HepG2 (cell line): ENCODE measurements around the gene DGAT2. TPM values are rescaled to one million over a fixed set of nuclear protein-coding genes. Genes with fewer than 3 reads are reported as not detected.

Experiments used
- FOXM1 ChIP-seq: sonication (generic); formaldehyde crosslinking; IDR thresholded peaks from 2 replicates; pipeline ENCODE4 v1.5.0; 2020; ENCODE audit warnings: missing genetic modification reagents
- GATAD2A ChIP-seq: IDR thresholded peaks from 2 replicates; pipeline ENCODE4 v1.6.1; 2016
- PHF21A ChIP-seq: sonication (generic); formaldehyde crosslinking; IDR thresholded peaks from 2 replicates; pipeline ENCODE4 v1.5.0; 2020; ENCODE audit warnings: mild to moderate bottlenecking, missing genetic modification reagents
- RBFOX2 ChIP-seq: fragments of 200-400 bp; formaldehyde crosslinking; IDR thresholded peaks from 2 replicates; pipeline ENCODE4 v1.6.1; 2017; ENCODE audit warnings: low read depth, mild to moderate bottlenecking, low read length
- RBM22 ChIP-seq: fragments of 200-400 bp; formaldehyde crosslinking; optimal IDR thresholded peaks from 2 replicates; pipeline ENCODE3; 2017; ENCODE audit warnings: mild to moderate bottlenecking, low read length, moderate library complexity
- SAFB2 ChIP-seq: sonication (generic); formaldehyde crosslinking; IDR thresholded peaks from 2 replicates; pipeline ENCODE4 v1.5.1; 2020; ENCODE audit warnings: missing genetic modification reagents, low read depth, mild to moderate bottlenecking, borderline replicate concordance
- SOX6 ChIP-seq, 2 experiments: fragments of 450-650 bp in 1 of 2; sonication (generic) in 1 of 2; formaldehyde crosslinking in 1 of 2; IDR thresholded peaks; 2 replicates each; pipeline versions ENCODE4 v1.4.0 to v1.6.1; 2017 to 2020; ENCODE audit warnings: antibody characterized with exemption in 1 of 2, mild to moderate bottlenecking in 1 of 2, missing genetic modification reagents in 1 of 2
- TARDBP ChIP-seq: sonication (generic); formaldehyde crosslinking; IDR thresholded peaks from 2 replicates; pipeline ENCODE4 v1.8.0; 2022; ENCODE audit warnings: mild to moderate bottlenecking, missing genetic modification reagents
- U2AF1 ChIP-seq: fragments of 200-400 bp; formaldehyde crosslinking; optimal IDR thresholded peaks from 2 replicates; pipeline ENCODE3; 2017; ENCODE audit warnings: mild to moderate bottlenecking, low read depth, low read length
- WIZ ChIP-seq: sonication (generic); formaldehyde crosslinking; IDR thresholded peaks from 2 replicates; pipeline ENCODE4 v1.5.1; 2020; ENCODE audit warnings: mild to moderate bottlenecking, missing genetic modification reagents
- ZMYM3 ChIP-seq: sonication (generic); formaldehyde crosslinking; IDR thresholded peaks from 2 replicates; pipeline ENCODE4 v1.5.1; 2020; ENCODE audit warnings: mild to moderate bottlenecking, missing genetic modification reagents
- ZNF274 ChIP-seq: sonication (generic); formaldehyde crosslinking; IDR thresholded peaks from 2 replicates; pipeline ENCODE4 v1.5.1; 2020; ENCODE audit warnings: mild to moderate bottlenecking, missing genetic modification reagents
- ZNF33A ChIP-seq: sonication (generic); formaldehyde crosslinking; IDR thresholded peaks from 2 replicates; pipeline ENCODE4 v1.5.1; 2020; ENCODE audit warnings: missing genetic modification reagents, mild to moderate bottlenecking, moderate library complexity, borderline replicate concordance
- ZNF33B ChIP-seq: sonication (generic); formaldehyde crosslinking; IDR thresholded peaks from 2 replicates; pipeline ENCODE4 v1.5.1; 2020; ENCODE audit warnings: mild to moderate bottlenecking, missing genetic modification reagents
- ZNF343 ChIP-seq: sonication (generic); formaldehyde crosslinking; IDR thresholded peaks from 2 replicates; pipeline ENCODE4 v1.4.0; 2020; ENCODE audit warnings: mild to moderate bottlenecking, missing genetic modification reagents
- ZNF430 ChIP-seq: sonication (generic); formaldehyde crosslinking; IDR thresholded peaks from 2 replicates; pipeline ENCODE4 v1.9.0; 2021; ENCODE audit warnings: mild to moderate bottlenecking, missing genetic modification reagents
- polyA plus RNA-seq, 8 experiments: library from polyadenylated mRNA; depleted of rRNA in 3 of 8; stranded (reverse) in 7 of 8; unstranded in 1 of 8; fragments of >200 nt; fragmentation: Illumina TruSeq in 4 of 8; extraction: Trizol in 4 of 8; gene quantifications; 2 replicates each; pipeline versions ENCODE4 v1.2.1 to v1.2.3, GENCODE V29; 2011 to 2016; ENCODE audit warnings: low read depth in 4 of 8, missing spikeins in 1 of 8, mixed read lengths in 1 of 8; ENCODE audit not compliant: insufficient read depth in 1 of 8
- total RNA-seq, 5 experiments: library from RNA; depleted of rRNA; stranded (reverse); fragments of >200 nt; fragmentation: Illumina TruSeq; extraction: Trizol; gene quantifications; 2 replicates each; pipeline ENCODE4 v1.2.3, GENCODE V29; 2016; ENCODE audit warnings: low read depth in 1 of 5
- TF ChIP-seq, protein P1 (sequence below): sonication (generic); formaldehyde crosslinking; IDR thresholded peaks from 2 replicates; pipeline ENCODE4 v1.5.0; 2020; ENCODE audit warnings: missing genetic modification reagents
- TF ChIP-seq, protein P2 (sequence below): sonication (generic); formaldehyde crosslinking; IDR thresholded peaks from 2 replicates; pipeline ENCODE4 v1.4.0; 2020; ENCODE audit warnings: mild to moderate bottlenecking, missing genetic modification reagents, borderline replicate concordance
- TF ChIP-seq, protein P3 (sequence below): sonication (generic); formaldehyde crosslinking; IDR thresholded peaks from 2 replicates; pipeline ENCODE4 v1.5.0; 2020; ENCODE audit warnings: missing genetic modification reagents
- TF ChIP-seq, protein P4 (sequence below): sonication (generic); formaldehyde crosslinking; conservative IDR thresholded peaks from 2 replicates; pipeline ENCODE4 v1.4.0; 2020; ENCODE audit warnings: missing genetic modification reagents
- TF ChIP-seq, protein P5 (sequence below): sonication (generic); formaldehyde crosslinking; IDR thresholded peaks from 2 replicates; pipeline ENCODE4 v1.4.0; 2020; ENCODE audit warnings: missing genetic modification reagents

DGAT2 gene
- total and polyA plus RNA-seq, 2 of the 13 experiments (the other 11 are each of a cell fraction or from before 2014, with no cell fraction given): 39.0 to 65.6 TPM

DNA sequence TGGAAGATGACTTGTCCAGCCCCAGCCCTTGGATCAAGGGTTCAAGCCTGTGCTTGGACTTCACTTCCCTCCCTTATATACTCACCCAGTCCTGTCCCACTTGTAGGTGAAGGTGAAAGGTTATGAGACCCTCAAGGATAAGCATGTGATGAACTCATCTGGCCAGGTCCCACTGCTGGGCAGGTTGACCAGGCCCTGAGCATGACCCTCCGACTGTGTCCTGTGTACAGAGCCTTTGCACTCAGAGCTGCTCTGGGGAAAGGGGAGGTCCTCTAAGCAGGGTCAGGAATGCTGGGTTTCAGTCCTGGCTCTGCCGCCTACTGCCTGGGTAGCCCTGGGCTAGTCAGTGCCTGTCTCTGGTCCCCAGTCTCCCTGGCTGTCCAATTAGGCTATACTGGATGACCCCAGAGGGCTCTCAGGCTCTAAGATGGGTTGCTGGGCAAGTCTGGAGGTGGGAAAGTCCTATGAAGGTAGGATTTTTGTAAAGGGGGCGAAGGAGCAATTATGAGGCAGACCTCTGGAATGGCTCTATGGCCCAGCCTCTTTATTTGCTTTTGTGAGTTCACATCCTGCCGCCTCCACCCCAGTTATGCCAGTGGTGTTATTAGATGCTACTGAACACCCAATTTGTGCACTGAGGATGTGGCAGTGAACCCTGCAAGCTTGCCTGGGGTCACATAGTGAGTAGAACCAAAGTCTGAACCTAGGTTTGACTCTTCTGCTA, 14.1 kb downstream of the DGAT2 start (continued):
- TF ChIP-seq, protein P1, sequence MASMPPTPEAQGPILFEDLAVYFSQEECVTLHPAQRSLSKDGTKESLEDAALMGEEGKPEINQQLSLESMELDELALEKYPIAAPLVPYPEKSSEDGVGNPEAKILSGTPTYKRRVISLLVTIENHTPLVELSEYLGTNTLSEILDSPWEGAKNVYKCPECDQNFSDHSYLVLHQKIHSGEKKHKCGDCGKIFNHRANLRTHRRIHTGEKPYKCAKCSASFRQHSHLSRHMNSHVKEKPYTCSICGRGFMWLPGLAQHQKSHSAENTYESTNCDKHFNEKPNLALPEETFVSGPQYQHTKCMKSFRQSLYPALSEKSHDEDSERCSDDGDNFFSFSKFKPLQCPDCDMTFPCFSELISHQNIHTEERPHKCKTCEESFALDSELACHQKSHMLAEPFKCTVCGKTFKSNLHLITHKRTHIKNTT (CRISPR knock-in tag): no peak
- TF ChIP-seq SOX6 (IDR thresholded peaks at IDR 0.05): no peak
- peak; percentile 44 for TF ChIP-seq SOX6 (CRISPR knock-in tag; IDR thresholded peaks at IDR 0.05)
- TF ChIP-seq U2AF1: no peak
- TF ChIP-seq TARDBP (CRISPR knock-in tag): peak; percentile 59
- TF ChIP-seq, protein P2, sequence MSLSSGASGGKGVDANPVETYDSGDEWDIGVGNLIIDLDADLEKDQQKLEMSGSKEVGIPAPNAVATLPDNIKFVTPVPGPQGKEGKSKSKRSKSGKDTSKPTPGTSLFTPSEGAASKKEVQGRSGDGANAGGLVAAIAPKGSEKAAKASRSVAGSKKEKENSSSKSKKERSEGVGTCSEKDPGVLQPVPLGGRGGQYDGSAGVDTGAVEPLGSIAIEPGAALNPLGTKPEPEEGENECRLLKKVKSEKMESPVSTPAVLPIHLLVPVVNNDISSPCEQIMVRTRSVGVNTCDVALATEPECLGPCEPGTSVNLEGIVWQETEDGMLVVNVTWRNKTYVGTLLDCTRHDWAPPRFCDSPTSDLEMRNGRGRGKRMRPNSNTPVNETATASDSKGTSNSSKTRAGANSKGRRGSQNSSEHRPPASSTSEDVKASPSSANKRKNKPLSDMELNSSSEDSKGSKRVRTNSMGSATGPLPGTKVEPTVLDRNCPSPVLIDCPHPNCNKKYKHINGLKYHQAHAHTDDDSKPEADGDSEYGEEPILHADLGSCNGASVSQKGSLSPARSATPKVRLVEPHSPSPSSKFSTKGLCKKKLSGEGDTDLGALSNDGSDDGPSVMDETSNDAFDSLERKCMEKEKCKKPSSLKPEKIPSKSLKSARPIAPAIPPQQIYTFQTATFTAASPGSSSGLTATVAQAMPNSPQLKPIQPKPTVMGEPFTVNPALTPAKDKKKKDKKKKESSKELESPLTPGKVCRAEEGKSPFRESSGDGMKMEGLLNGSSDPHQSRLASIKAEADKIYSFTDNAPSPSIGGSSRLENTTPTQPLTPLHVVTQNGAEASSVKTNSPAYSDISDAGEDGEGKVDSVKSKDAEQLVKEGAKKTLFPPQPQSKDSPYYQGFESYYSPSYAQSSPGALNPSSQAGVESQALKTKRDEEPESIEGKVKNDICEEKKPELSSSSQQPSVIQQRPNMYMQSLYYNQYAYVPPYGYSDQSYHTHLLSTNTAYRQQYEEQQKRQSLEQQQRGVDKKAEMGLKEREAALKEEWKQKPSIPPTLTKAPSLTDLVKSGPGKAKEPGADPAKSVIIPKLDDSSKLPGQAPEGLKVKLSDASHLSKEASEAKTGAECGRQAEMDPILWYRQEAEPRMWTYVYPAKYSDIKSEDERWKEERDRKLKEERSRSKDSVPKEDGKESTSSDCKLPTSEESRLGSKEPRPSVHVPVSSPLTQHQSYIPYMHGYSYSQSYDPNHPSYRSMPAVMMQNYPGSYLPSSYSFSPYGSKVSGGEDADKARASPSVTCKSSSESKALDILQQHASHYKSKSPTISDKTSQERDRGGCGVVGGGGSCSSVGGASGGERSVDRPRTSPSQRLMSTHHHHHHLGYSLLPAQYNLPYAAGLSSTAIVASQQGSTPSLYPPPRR (CRISPR knock-in tag): peak; percentile 84
- no peak for TF ChIP-seq FOXM1 (CRISPR knock-in tag)
- TF ChIP-seq ZNF33A (CRISPR knock-in tag): no peak
- TF ChIP-seq ZNF274 (CRISPR knock-in tag): no peak
- TF ChIP-seq, protein P3, sequence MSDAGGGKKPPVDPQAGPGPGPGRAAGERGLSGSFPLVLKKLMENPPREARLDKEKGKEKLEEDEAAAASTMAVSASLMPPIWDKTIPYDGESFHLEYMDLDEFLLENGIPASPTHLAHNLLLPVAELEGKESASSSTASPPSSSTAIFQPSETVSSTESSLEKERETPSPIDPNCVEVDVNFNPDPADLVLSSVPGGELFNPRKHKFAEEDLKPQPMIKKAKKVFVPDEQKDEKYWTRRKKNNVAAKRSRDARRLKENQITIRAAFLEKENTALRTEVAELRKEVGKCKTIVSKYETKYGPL (CRISPR knock-in tag): no peak
- peak; percentile 82 for TF ChIP-seq PHF21A
- TF ChIP-seq ZNF33B (CRISPR knock-in tag): no peak
- peak; percentile 73; the same call in 1 of the 2 replicates for TF ChIP-seq ZMYM3 (CRISPR knock-in tag)
- TF ChIP-seq, protein P4, sequence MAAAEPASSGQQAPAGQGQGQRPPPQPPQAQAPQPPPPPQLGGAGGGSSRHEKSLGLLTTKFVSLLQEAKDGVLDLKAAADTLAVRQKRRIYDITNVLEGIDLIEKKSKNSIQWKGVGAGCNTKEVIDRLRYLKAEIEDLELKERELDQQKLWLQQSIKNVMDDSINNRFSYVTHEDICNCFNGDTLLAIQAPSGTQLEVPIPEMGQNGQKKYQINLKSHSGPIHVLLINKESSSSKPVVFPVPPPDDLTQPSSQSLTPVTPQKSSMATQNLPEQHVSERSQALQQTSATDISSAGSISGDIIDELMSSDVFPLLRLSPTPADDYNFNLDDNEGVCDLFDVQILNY (CRISPR knock-in tag): no peak
- no peak for TF ChIP-seq ZNF343 (CRISPR knock-in tag)
- TF ChIP-seq, protein P5, sequence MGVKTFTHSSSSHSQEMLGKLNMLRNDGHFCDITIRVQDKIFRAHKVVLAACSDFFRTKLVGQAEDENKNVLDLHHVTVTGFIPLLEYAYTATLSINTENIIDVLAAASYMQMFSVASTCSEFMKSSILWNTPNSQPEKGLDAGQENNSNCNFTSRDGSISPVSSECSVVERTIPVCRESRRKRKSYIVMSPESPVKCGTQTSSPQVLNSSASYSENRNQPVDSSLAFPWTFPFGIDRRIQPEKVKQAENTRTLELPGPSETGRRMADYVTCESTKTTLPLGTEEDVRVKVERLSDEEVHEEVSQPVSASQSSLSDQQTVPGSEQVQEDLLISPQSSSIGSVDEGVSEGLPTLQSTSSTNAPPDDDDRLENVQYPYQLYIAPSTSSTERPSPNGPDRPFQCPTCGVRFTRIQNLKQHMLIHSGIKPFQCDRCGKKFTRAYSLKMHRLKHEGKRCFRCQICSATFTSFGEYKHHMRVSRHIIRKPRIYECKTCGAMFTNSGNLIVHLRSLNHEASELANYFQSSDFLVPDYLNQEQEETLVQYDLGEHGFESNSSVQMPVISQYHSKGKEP (CRISPR knock-in tag): no peak
- no peak for TF ChIP-seq WIZ
- TF ChIP-seq RBFOX2: 0 out of 2 replicates have a peak, but pooled peaks have one; percentile 5
- peak; percentile 79 for TF ChIP-seq GATAD2A (CRISPR knock-in tag)
- TF ChIP-seq ZNF430: no peak
- TF ChIP-seq SAFB2 (CRISPR knock-in tag): 0 out of 2 replicates have a peak, but pooled peaks have one; percentile 51
- no peak for TF ChIP-seq RBM22
